Smooth muscle cell (in vitro differentiated cells): ENCODE data around the gene ASIC2. TPM values are rescaled to one million over a fixed set of nuclear protein-coding genes. Genes with fewer than 3 reads are reported as not detected.

Experiments used
- DNase-seq: peaks from one replicate; lab custom pipeline; 2025; ENCODE audit not compliant: unreplicated experiment; lab: John Stamatoyannopoulos, UW
- H2AFZ ChIP-seq: fragments of 200-600 bp; sonication (generic); 2 replicates; pipeline ENCODE4 v1.6.0; 2016; ENCODE audit warnings: antibody characterized with exemption, low read depth, mild to moderate bottlenecking
- H3F3A ChIP-seq: fragments of 200-600 bp; sonication (generic); 2 replicates; pipeline ENCODE4 v1.6.0; 2017; ENCODE audit warnings: antibody characterized with exemption, low read depth
- H3K27ac ChIP-seq: fragments of 200-600 bp; sonication (generic); 2 replicates; pipeline ENCODE4 v1.5.1; 2016; ENCODE audit warnings: low read depth, mild to moderate bottlenecking
- H3K27me3 ChIP-seq: fragments of 200-600 bp; sonication (generic); 2 replicates; pipeline ENCODE4 v1.6.1; 2016; ENCODE audit warnings: low read depth, mild to moderate bottlenecking
- H3K36me3 ChIP-seq: fragments of 200-600 bp; sonication (generic); 2 replicates; pipeline ENCODE4 v1.5.1; 2016; ENCODE audit warnings: low read depth
- H3K4me1 ChIP-seq: fragments of 200-600 bp; sonication (generic); 2 replicates; pipeline ENCODE4 v1.5.1; 2016; ENCODE audit warnings: low read depth
- H3K4me2 ChIP-seq: fragments of 200-600 bp; sonication (generic); 2 replicates; pipeline ENCODE4 v1.6.0; 2016; ENCODE audit warnings: mild to moderate bottlenecking
- H3K4me3 ChIP-seq: fragments of 200-600 bp; sonication (generic); 2 replicates; pipeline ENCODE4 v1.5.1; 2016; ENCODE audit warnings: mild to moderate bottlenecking
- H3K79me2 ChIP-seq: fragments of 200-600 bp; sonication (generic); 2 replicates; pipeline ENCODE4 v1.6.0; 2016; ENCODE audit warnings: low read depth, mild to moderate bottlenecking
- H3K9ac ChIP-seq: fragments of 200-600 bp; sonication (generic); 2 replicates; pipeline ENCODE4 v1.6.0; 2016; ENCODE audit warnings: low read depth
- H3K9me3 ChIP-seq: fragments of 200-600 bp; sonication (generic); replicated peaks from 2 replicates; pipeline ENCODE4 v1.5.1; 2016; ENCODE audit warnings: low read depth
- H4K20me1 ChIP-seq: fragments of 200-600 bp; sonication (generic); 2 replicates; pipeline ENCODE4 v1.6.0; 2016; ENCODE audit warnings: low read depth
- CTCF ChIP-seq: fragments of 200-600 bp; sonication (generic); IDR thresholded peaks from 2 replicates; pipeline ENCODE4 v1.5.1; 2017; ENCODE audit warnings: borderline replicate concordance, mild to moderate bottlenecking, antibody characterized with exemption; ENCODE audit not compliant: insufficient read depth, poor library complexity, severe bottlenecking
- WGBS: methylation state at CpG from one replicate; pipeline ENCODE4 v1.1.7; 2016; ENCODE audit warnings: low lambda C conversion rate; 5-methylcytosine and 5-hydroxymethylcytosine counted together
- polyA plus RNA-seq: library from polyadenylated mRNA; unstranded; fragments of >200 nt; fragmentation: Nextera tagmentation; extraction: Ambion mirVana; gene quantifications from 2 replicates; pipeline ENCODE4 v1.2.1, GENCODE V29; 2016
- total RNA-seq: library from RNA; depleted of rRNA; stranded (reverse); fragments of >200 nt; gene quantifications from 2 replicates; pipeline ENCODE4 v1.2.3, GENCODE V29; 2014

Gene ASIC2
- total and polyA plus RNA-seq, 2 experiments from 2014 or later = 0.18 to 0.23 TPM

GRCh38 chr17:33310296-33310695, 17.2 kb upstream of the ASIC2 start:
- 67% methylated on average over 2 of the region's 2 CpGs for WGBS
- H4K20me1 ChIP-seq = no peaks in the 10 kb centered on the region
- no peaks in the 10 kb centered on the region for H3F3A ChIP-seq
- no peak overlapping the region for H3K4me3 ChIP-seq
- no peak for DNase-seq
- H3K79me2 ChIP-seq = no peaks in the 10 kb centered on the region
- H3K4me2 ChIP-seq = no peak overlapping the region
- H3K36me3 ChIP-seq = no peaks in the 10 kb centered on the region
- no peak overlapping the region for H3K27ac ChIP-seq
- H2AFZ ChIP-seq = no peak overlapping the region
- H3K27me3 ChIP-seq = peaks cover 46% of the 10 kb centered on the region
- no peak overlapping the region for H3K9ac ChIP-seq
- no peaks in the 10 kb centered on the region for H3K4me1 ChIP-seq
- no peak for TF ChIP-seq CTCF
- H3K9me3 ChIP-seq = no peaks in the 10 kb centered on the region

- H2AFZ ChIP-seq = no peak overlapping the region
- H3K36me3 ChIP-seq = no peaks in the 10 kb centered on the region
- no peak for DNase-seq
- no peaks in the 10 kb centered on the region for H3K9me3 ChIP-seq
- TF ChIP-seq CTCF = no peak
- no peak overlapping the region for H3K9ac ChIP-seq
- H3K4me3 ChIP-seq = no peak overlapping the region
- 93% methylated on average over 5 of the region's 5 CpGs for WGBS
- H3K27me3 ChIP-seq = peaks cover 9% of the 10 kb centered on the region
- H3K4me2 ChIP-seq = no peak overlapping the region
- no peaks in the 10 kb centered on the region for H3F3A ChIP-seq
- H3K79me2 ChIP-seq = no peaks in the 10 kb centered on the region
- H3K4me1 ChIP-seq = no peaks in the 10 kb centered on the region
- H3K27ac ChIP-seq = no peak overlapping the region
- no peaks in the 10 kb centered on the region for H4K20me1 ChIP-seq
Observed at GRCh38 chr17:33303254-33303653, 10.2 kb upstream of the ASIC2 start.

- no peak overlapping the region for H3K27ac ChIP-seq
- no peaks in the 10 kb centered on the region for H3F3A ChIP-seq
- no peaks in the 10 kb centered on the region for H3K9me3 ChIP-seq
- H3K9ac ChIP-seq = no peak overlapping the region
- no peak overlapping the region for H3K4me3 ChIP-seq
- H3K4me1 ChIP-seq = no peaks in the 10 kb centered on the region
- peaks cover 9% of the 10 kb centered on the region for H3K27me3 ChIP-seq
- no peak overlapping the region for H2AFZ ChIP-seq
- H3K36me3 ChIP-seq = no peaks in the 10 kb centered on the region
- no peak for DNase-seq
- no peak overlapping the region for H3K4me2 ChIP-seq
- H4K20me1 ChIP-seq = no peaks in the 10 kb centered on the region
- no peaks in the 10 kb centered on the region for H3K79me2 ChIP-seq
- TF ChIP-seq CTCF = no peak
Observed at GRCh38 chr17:33302394-33302793, 9.3 kb upstream of the ASIC2 start.

GRCh38 chr17:33300241-33300640, 7.1 kb upstream of the ASIC2 start:
- Histone ChIP-seq H3F3A (no peaks in the 10 kb centered on the region), H2AFZ (no peak overlapping the region), H3K9me3 (no peaks in the 10 kb centered on the region), H3K36me3 (no peaks in the 10 kb centered on the region), H3K4me1 (no peaks in the 10 kb centered on the region), H4K20me1 (no peaks in the 10 kb centered on the region), H3K9ac (no peak overlapping the region), H3K27ac (no peak overlapping the region), H3K27me3 (peaks cover 17% of the 10 kb centered on the region), H3K79me2 (no peaks in the 10 kb centered on the region), H3K4me2 (no peak overlapping the region), H3K4me3 (no peak overlapping the region)
- no peak for DNase-seq
- TF ChIP-seq CTCF = no peak
